ENCODE measurements around the gene SNAPC5. TPM values are rescaled to one million over a fixed set of nuclear protein-coding genes. Genes with fewer than 3 reads are reported as not detected.

Gene SNAPC5
- total RNA-seq, 1 donor from 2014 or later = 3.7 TPM

- no peak for DNase-seq (ENCODE audit: low spot score in 2 of 2)
- TF ChIP-seq, protein P1, sequence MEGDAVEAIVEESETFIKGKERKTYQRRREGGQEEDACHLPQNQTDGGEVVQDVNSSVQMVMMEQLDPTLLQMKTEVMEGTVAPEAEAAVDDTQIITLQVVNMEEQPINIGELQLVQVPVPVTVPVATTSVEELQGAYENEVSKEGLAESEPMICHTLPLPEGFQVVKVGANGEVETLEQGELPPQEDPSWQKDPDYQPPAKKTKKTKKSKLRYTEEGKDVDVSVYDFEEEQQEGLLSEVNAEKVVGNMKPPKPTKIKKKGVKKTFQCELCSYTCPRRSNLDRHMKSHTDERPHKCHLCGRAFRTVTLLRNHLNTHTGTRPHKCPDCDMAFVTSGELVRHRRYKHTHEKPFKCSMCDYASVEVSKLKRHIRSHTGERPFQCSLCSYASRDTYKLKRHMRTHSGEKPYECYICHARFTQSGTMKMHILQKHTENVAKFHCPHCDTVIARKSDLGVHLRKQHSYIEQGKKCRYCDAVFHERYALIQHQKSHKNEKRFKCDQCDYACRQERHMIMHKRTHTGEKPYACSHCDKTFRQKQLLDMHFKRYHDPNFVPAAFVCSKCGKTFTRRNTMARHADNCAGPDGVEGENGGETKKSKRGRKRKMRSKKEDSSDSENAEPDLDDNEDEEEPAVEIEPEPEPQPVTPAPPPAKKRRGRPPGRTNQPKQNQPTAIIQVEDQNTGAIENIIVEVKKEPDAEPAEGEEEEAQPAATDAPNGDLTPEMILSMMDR (IDR thresholded peaks at IDR 0.05) = no peak
- H3K27me3 ChIP-seq = no peaks in the 10 kb centered on the region
- H3K4me1 ChIP-seq = no peaks in the 10 kb centered on the region
- intact Hi-C loops (cut with DNase I) = no loop called here
- H3K4me3 ChIP-seq = no peak overlapping the region
- no peaks in the 10 kb centered on the region for H3K9me3 ChIP-seq
- H3K27ac ChIP-seq = no peak overlapping the region
- H3K36me3 ChIP-seq = peaks cover 18 to 22% of the 10 kb centered on the region in 2 donors
These were observed 16.3 kb downstream of the SNAPC5 start for GRCh38 chr15:66481107-66481856.

- H3K36me3 ChIP-seq = peaks cover 18 to 20% of the 10 kb centered on the region in 2 donors
These were observed 17.3 kb downstream of the SNAPC5 start for GRCh38 chr15:66480267-66480666.

GRCh38 chr15:66477011-66477410 is 20.6 kb downstream of the SNAPC5 start:
- no peaks in the 10 kb centered on the region for H3K4me1 ChIP-seq

More at GRCh38 chr15:66480267-66480666, 17.3 kb downstream of the SNAPC5 start:
- H3K27me3 ChIP-seq = no peaks in the 10 kb centered on the region
- H3K27ac ChIP-seq = no peak overlapping the region
- H3K4me3 ChIP-seq = no peak overlapping the region
- H3K9me3 ChIP-seq = no peaks in the 10 kb centered on the region
- no peaks in the 10 kb centered on the region for H3K4me1 ChIP-seq
- TF ChIP-seq, protein P1 (IDR thresholded peaks at IDR 0.05) = no peak
- no peak for DNase-seq (ENCODE audit: low spot score in 2 of 2)
- intact Hi-C loops (cut with DNase I) = no loop called here

GRCh38 chr15:66476535-66476934 is 21.0 kb downstream of the SNAPC5 start:
- DNase-seq (ENCODE audit: low spot score in 2 of 2) = no peak
- intact Hi-C loops (cut with DNase I) = no loop called here
- Histone ChIP-seq H3K4me1 (no peaks in the 10 kb centered on the region), H3K27me3 (no peaks in the 10 kb centered on the region), H3K27ac (no peak overlapping the region), H3K36me3 (peaks cover 0 to 7% of the 10 kb centered on the region in 2 donors), H3K4me3 (no peak overlapping the region), H3K9me3 (no peaks in the 10 kb centered on the region)
- TF ChIP-seq, protein P1 (IDR thresholded peaks at IDR 0.05) = no peak

More at GRCh38 chr15:66477011-66477410, 20.6 kb downstream of the SNAPC5 start:
- TF ChIP-seq, protein P1 (IDR thresholded peaks at IDR 0.05) = no peak
- peaks cover 4 to 12% of the 10 kb centered on the region in 2 donors for H3K36me3 ChIP-seq
- no peaks in the 10 kb centered on the region for H3K27me3 ChIP-seq
- peak in 1 of 2 donors; percentile 43 for DNase-seq (ENCODE audit: low spot score in 2 of 2)
- H3K4me3 ChIP-seq = no peak overlapping the region
- intact Hi-C loops (cut with DNase I) = no loop called here
- H3K27ac ChIP-seq = no peak overlapping the region
- H3K9me3 ChIP-seq = no peaks in the 10 kb centered on the region

DNA sequence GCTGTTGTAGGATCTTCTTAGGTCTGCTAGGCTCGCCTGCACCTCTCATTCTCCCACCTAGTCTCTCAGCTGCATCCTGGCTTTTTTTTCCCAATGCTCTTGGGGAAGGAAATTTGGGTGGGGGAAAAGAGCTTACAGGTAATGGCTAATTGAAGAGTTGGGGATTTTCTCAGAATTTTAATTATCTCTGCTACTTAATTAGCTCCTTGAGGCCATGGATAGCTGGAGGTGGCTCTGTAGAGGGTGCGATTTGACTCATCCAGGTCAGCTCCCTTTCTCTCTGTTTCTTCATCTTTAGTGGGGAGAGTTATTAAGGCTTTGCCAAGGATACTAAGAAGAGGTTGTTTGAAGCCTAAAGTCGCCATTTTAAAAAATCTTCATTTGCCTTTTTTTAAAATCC is 22.6 kb downstream of the SNAPC5 start:
- intact Hi-C loops (cut with DNase I) = no loop called here
- Histone ChIP-seq H3K4me1 (no peaks in the 10 kb centered on the region), H3K4me3 (no peak overlapping the region), H3K9me3 (no peaks in the 10 kb centered on the region), H3K27ac (no peak overlapping the region), H3K36me3 (no peaks in the 10 kb centered on the region), H3K27me3 (no peaks in the 10 kb centered on the region)
- TF ChIP-seq, protein P1 (IDR thresholded peaks at IDR 0.05) = no peak
- no peak for DNase-seq (ENCODE audit: low spot score in 2 of 2)

Measured in ascending aorta (tissue), 2 donors.